Putamen (tissue), 1 donor: Measurements from ENCODE around the gene ASS1.

ENCODE experiments used
- DNase-seq: peaks from one replicate; pipeline ENCODE4 v3.0.0-alpha.2; 2016; ENCODE audit warnings: low spot score

ASS1 gene

GRCh38 chr9:130535818-130536521 lies 91.2 kb downstream of the ASS1 start:
- no peak for DNase-seq

GRCh38 chr9:130536701-130537107 lies 91.9 kb downstream of the ASS1 start:
- DNase-seq, result no peak

- DNase-seq, result no peak
These were observed 92.7 kb downstream of the ASS1 start for GRCh38 chr9:130537346-130538050.

GRCh38 chr9:130539420-130540223 lies 94.9 kb downstream of the ASS1 start:
- no peak for DNase-seq

GRCh38 chr9:130541533-130541932 lies 96.8 kb downstream of the ASS1 start:
- no peak for DNase-seq

- no peak for DNase-seq
These were observed 97.3 kb downstream of the ASS1 start for GRCh38 chr9:130542038-130542437.

GRCh38 chr9:130542457-130543228 lies 97.9 kb downstream of the ASS1 start:
- DNase-seq, result no peak

- DNase-seq, result no peak
These were observed 98.6 kb downstream of the ASS1 start for GRCh38 chr9:130543368-130543767.

- no peak for DNase-seq
These were observed 99.1 kb downstream of the ASS1 start for GRCh38 chr9:130543859-130544258.

GRCh38 chr9:130544364-130544763 lies 99.6 kb downstream of the ASS1 start:
- no peak for DNase-seq

GRCh38 chr9:130548103-130548502 lies 103.3 kb downstream of the ASS1 start:
- DNase-seq, result no peak

GRCh38 chr9:130549093-130549735 lies 104.5 kb downstream of the ASS1 start:
- DNase-seq, result no peak
